ENCODE results near the gene NIPAL4.

Gene NIPAL4

GRCh38 chr5:157444224-157444623 is 15.8 kb upstream of the NIPAL4 start:
- H3K36me3 ChIP-seq (ENCODE audit: control insufficient read depth in 2 of 2, insufficient read depth in 1 of 2, low read length in 2 of 2): no peaks in the 10 kb centered on the region
- POLR2A ChIA-PET: no interaction called here

GRCh38 chr5:157445745-157446411 is 14.1 kb upstream of the NIPAL4 start:
- no peaks in the 10 kb centered on the region for H3K36me3 ChIP-seq (ENCODE audit: control insufficient read depth in 2 of 2, insufficient read depth in 1 of 2, low read length in 2 of 2)
- no peak overlapping the region for H3K27ac ChIP-seq (ENCODE audit: extremely low read depth, low read depth, low read length)
- H3K4me3 ChIP-seq (ENCODE audit: low read depth, low read length): no peak overlapping the region
- ChIA-PET POLR2A (no interaction called here), CTCF (interaction anchor here (1.5 kb wide), 1 partner anchor 192 kb away, joined by 4 read pairs; no protein-coding TSS in a partner anchor)
- H3K4me1 ChIP-seq (ENCODE audit: control insufficient read depth, insufficient read depth, low read length): no peaks in the 10 kb centered on the region; the same call in 1 of the 2 replicates
- H3K9me3 ChIP-seq (ENCODE audit: control insufficient read depth, insufficient read depth, low read depth, low read length): no peaks in the 10 kb centered on the region
- no peak for TF ChIP-seq ZNF660 (tag by site-specific recombination; IDR thresholded peaks at IDR 0.05)
- TF ChIP-seq ZNF341 (tag by site-specific recombination; IDR thresholded peaks at IDR 0.05; ENCODE audit: low read depth): no peak
- TF ChIP-seq ZNF221 (tag by site-specific recombination; IDR thresholded peaks at IDR 0.05; ENCODE audit: borderline replicate concordance): no peak
- TF ChIP-seq KLF8 (tag by site-specific recombination; IDR thresholded peaks at IDR 0.05): no peak
- no peak for TF ChIP-seq ZNF132 (tag by site-specific recombination; IDR thresholded peaks at IDR 0.05; ENCODE audit: borderline replicate concordance)
- TF ChIP-seq ZNF670 (tag by site-specific recombination; IDR thresholded peaks at IDR 0.05; ENCODE audit: low read depth): no peak
- TF ChIP-seq ZBTB8A (tag by site-specific recombination; IDR thresholded peaks at IDR 0.05): no peak
- TF ChIP-seq ZNF645 (tag by site-specific recombination; IDR thresholded peaks at IDR 0.05): no peak
- TF ChIP-seq AEBP2 (tag by site-specific recombination; IDR thresholded peaks at IDR 0.05; ENCODE audit: borderline replicate concordance): no peak
- TF ChIP-seq ZNF274 (IDR thresholded peaks at IDR 0.05; ENCODE audit: low read length): no peak
- no peak for TF ChIP-seq ZNF274 (tag by site-specific recombination; IDR thresholded peaks at IDR 0.05; ENCODE audit: borderline replicate concordance)

More at GRCh38 chr5:157444224-157444623, 15.8 kb upstream of the NIPAL4 start:
- H3K27ac ChIP-seq (ENCODE audit: extremely low read depth, low read depth, low read length): no peak overlapping the region
- no peak overlapping the region for H3K4me3 ChIP-seq (ENCODE audit: low read depth, low read length)
- H3K4me1 ChIP-seq (ENCODE audit: control insufficient read depth, insufficient read depth, low read length): no peaks in the 10 kb centered on the region; the same call in 1 of the 2 replicates
- CTCF ChIA-PET: interaction anchor here (0.5 to 0.6 kb wide), 2 partner anchors 28 to 93 kb away, joined by 3 read pairs; no protein-coding TSS in a partner anchor
- H3K9me3 ChIP-seq (ENCODE audit: control insufficient read depth, insufficient read depth, low read depth, low read length): no peaks in the 10 kb centered on the region
- no peak for TF ChIP-seq ZNF692 (tag by site-specific recombination; IDR thresholded peaks at IDR 0.05)
- no peak for TF ChIP-seq REPIN1 (tag by site-specific recombination; IDR thresholded peaks at IDR 0.05; ENCODE audit: low read depth)
- TF ChIP-seq ZNF529 (tag by site-specific recombination; IDR thresholded peaks at IDR 0.05; ENCODE audit: insufficient replicate concordance): no peak
- no peak for TF ChIP-seq ZNF362 (tag by site-specific recombination; IDR thresholded peaks at IDR 0.05)
- TF ChIP-seq ZNF16 (tag by site-specific recombination; IDR thresholded peaks at IDR 0.05; ENCODE audit: low read depth): no peak
- no peak for TF ChIP-seq GLIS1 (tag by site-specific recombination; IDR thresholded peaks at IDR 0.05)
- no peak for TF ChIP-seq ZNF394 (tag by site-specific recombination; IDR thresholded peaks at IDR 0.05; ENCODE audit: borderline replicate concordance)
- TF ChIP-seq ZNF747 (tag by site-specific recombination; IDR thresholded peaks at IDR 0.05): no peak
- TF ChIP-seq ZNF354C (tag by site-specific recombination; IDR thresholded peaks at IDR 0.05; ENCODE audit: borderline replicate concordance, low read depth): no peak
- TF ChIP-seq ZNF133 (tag by site-specific recombination; IDR thresholded peaks at IDR 0.05): no peak
- no peak for TF ChIP-seq ZNF449 (tag by site-specific recombination; IDR thresholded peaks at IDR 0.05)
- TF ChIP-seq SP2 (tag by site-specific recombination; IDR thresholded peaks at IDR 0.05): no peak
- no peak for TF ChIP-seq KLF1 (tag by site-specific recombination; IDR thresholded peaks at IDR 0.05)
- no peak for TF ChIP-seq ZNF707 (tag by site-specific recombination; IDR thresholded peaks at IDR 0.05)
- no peak for TF ChIP-seq HOXA7 (CRISPR knock-in tag; IDR thresholded peaks at IDR 0.05; ENCODE audit: borderline replicate concordance)
- no peak for TF ChIP-seq AEBP2 (tag by site-specific recombination; IDR thresholded peaks at IDR 0.05; ENCODE audit: borderline replicate concordance)
- no peak for TF ChIP-seq ZNF211 (tag by site-specific recombination; IDR thresholded peaks at IDR 0.05; ENCODE audit: low read depth)
- TF ChIP-seq ZNF514 (tag by site-specific recombination; IDR thresholded peaks at IDR 0.05): no peak
- TF ChIP-seq ZNF121 (tag by site-specific recombination; IDR thresholded peaks at IDR 0.05): no peak
